GM18502 (cell line): Measurements from ENCODE around the gene ACY1.

Experiments used
- ATAC-seq: cut with Tn5 transposase; IDR thresholded peaks from one replicate; pipeline ENCODE4 v1.9.1; 2021; ENCODE audit warnings: mild to moderate bottlenecking; ENCODE audit not compliant: unreplicated experiment, poor library complexity

Gene ACY1

GRCh38 chr3:51982838-51983577, at the start of gene ACY1:
ACY1 (plus strand) TSS chr3:51983535; CDS start chr3:51984065, 530 bp downstream.
- ATAC-seq, result peak; percentile 74

- ATAC-seq, result no peak
These were observed 49.0 kb upstream of the ACY1 start for GRCh38 chr3:51934139-51934850.

DNA sequence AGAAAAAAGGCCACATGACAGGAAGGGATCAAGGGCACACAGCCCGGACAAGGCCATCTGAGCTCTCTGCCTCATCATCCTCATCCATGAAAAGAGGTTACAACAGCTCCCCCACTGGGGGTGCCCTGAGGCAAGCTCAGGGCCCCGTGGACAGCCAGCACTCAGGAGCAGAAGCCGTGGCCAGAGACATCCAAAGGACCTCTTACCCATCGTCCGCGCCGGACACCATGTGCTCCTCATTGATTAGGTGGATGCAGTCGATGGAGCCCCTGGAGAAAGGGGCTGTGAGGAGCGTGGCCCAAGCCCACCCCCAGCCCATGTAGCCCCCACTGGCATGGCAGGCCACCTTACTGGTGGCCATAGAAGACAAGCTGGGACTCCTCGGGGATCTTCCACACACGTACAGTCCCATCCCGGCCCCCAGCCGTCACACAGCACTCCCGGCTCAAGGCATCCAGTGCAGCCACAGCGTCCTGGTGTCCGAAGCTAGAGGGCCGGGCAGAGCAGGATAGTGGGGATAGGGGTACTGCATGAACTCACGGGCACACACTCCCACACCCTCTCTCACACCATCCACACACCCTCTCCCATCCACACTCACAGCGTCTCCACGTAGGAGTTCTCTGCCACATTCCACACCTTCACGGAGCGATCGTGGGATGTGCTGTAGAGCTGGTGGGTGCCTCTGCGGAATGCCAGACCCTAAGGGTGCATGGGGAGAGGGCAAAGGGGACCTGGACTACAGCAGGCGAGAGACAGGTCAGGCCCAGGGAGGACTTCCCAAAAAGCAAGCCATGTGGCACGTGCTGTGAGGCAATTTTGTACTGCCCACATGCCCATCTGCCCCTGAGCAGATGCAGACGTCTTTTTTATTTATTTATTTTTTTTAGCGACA, 48.1 kb upstream of the ACY1 start:
- ATAC-seq, result no peak

DNA sequence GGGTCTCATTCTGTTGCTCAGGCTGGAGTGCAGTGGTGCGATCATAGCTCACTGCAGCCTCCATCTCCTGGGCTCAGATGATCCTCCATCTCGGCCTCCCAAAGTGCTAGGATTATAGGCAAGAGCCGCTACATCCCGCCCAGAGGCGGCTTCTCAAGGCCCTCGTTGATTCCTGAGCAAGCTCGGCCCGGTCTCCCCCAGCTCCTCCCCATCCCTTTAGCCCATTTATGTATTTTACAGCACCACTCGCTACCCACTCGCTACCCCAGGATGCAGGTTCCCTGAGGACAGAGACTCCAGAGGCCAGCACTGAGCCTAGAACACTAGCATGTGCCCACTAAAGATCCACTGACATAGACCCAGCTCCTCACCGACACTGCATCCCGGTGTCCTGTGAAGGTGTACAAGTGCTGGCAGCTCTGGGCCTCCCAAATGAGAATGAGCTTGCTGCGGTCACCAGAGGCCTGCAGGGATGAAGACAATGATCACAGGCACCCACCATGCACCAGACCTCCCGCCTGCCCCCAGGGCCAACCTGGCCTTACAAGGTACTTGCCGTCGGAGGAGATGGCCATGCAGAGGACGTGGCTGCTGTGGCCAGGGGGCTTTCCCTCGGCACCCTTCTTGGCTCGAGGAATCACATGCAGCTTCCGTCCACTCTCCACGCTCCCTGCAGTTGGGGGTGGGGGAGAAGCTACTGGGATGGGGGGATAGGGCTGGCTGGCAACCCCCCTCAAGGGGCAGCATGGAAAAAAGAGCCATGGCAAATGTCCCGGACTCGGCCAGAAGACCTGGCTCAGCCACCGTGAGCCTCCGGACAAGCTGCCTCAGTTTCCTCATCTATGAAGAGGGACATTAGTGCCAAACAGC, 47.2 kb upstream of the ACY1 start:
- ATAC-seq, result no peak

DNA sequence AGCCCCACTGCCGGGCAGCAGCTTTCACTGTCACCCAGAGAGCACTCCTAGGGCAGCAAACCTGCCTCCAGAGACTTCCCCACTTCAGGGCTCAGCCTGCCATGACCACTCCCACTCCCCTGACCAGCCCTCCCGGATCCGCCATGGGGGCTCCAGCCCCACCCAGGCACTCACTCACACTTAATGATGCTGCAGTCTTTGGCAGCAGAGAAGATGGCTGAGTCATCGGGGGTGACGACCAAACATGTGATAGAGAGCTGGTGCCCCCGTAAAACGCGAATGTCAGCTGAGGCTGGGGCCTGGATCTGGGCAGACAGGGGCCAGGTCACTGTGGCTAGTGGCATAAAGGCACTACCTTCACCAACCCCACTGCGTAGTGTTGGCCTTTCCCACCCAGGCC, 46.3 kb upstream of the ACY1 start:
- no peak for ATAC-seq

- ATAC-seq, result no peak
These were observed 45.5 kb upstream of the ACY1 start for GRCh38 chr3:51937611-51938450.

GRCh38 chr3:51938780-51939425, 44.4 kb upstream of the ACY1 start:
- no peak for ATAC-seq

DNA sequence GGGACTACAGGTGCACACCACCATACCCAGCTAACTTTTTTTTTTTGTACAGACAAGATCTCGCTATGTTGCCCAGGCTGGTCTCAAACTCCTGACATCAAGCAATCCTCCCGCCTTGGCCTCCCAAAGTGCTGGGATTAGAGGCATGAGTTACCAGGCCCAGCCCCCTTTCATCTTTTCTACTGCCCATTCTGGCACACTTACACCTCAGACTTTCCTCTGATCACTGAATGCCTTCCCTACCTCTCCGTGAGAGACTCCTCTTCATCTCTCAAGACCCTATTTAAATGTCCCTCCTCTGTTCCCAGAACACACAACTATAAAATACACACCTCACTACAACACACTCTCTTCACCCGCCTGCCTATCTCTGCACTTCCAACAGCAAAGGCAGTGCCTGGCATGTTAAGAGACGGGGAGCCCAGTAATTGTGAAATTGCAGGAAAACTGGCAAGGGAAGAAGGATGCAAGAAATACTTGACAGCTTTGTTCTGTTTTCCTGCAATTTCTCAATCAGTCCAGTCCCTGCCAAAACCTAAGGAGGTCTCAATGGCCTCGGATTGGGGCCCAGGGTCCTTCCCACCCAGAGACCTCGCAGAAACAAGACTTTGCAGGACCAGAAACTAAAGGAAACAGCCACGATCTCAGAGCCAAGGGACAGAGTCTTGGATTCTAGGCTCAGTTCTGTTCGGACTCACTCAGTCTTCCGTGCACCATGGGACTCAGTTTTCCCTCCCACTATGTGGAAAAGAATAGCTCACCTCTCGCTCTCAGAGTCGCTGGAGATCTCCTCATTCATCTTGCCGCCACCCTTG, 42.5 kb upstream of the ACY1 start:
- ATAC-seq, result no peak

DNA sequence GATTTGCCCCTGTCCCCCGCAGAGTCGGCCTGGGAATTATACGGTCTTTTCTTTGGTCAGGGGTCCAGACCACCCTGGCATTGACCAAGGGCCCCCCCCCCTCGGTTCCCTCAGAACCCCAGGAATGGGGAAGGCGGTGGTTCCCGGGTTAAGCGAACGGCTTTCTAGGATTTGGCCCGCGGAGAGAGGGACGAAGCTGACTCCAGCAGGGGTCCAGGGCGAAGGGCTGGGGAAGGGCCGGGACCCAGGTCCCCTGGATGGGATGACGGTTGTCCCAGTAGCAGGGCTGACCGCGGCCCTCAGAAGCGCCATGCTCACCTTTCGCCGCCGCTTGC, 41.9 kb upstream of the ACY1 start:
- ATAC-seq, result no peak

DNA sequence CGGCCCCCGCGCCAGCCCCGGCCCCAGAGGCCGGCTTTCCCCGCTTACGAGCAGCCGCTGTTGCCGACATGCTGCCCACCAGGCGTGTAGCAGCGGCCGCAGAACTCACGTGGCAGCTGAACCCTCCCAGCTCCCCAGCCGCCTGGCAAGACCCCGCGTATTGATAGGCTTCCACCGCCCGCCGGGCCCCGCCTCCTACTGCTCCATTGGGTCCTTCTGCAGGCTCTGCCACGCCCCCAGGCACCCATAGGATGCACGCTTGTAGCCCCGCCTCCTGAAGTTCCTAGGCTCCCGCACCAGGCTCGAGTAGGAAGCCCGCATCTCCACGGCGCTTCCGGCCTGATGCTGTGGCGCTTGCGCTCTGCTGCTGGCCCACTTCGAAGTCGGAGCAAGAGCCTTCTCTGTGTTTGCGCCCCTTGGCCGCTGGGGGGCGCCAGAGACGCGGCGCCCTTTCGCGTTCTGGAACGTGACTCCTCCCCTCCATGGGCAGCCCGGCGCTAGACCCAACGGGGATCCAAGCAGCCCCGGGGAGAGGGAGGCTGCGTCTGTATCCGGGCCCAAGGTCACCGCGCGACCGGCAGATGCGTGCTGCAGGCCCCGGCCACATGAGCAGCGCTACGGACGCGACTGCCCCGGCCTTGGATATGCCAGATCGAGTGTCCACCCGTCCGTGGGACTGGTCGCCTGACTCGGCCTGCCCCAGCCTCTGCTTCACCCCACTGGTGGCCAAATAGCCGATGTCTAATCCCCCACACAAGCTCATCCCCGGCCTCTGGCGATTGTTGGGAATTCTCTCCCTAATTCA, 41.3 kb upstream of the ACY1 start, which contains the start of the genes PARP3 and RRP9:
TSS of gene PARP3 (plus strand) at position 566 of the 805 bp plus-strand sequence. CDS start 993 bp downstream, outside the sequence.
TSS of gene RRP9 (minus strand) at position 107 of the 805 bp plus-strand sequence. CDS start at position 70, 37 bp downstream.
- peak; percentile 90 for ATAC-seq

DNA sequence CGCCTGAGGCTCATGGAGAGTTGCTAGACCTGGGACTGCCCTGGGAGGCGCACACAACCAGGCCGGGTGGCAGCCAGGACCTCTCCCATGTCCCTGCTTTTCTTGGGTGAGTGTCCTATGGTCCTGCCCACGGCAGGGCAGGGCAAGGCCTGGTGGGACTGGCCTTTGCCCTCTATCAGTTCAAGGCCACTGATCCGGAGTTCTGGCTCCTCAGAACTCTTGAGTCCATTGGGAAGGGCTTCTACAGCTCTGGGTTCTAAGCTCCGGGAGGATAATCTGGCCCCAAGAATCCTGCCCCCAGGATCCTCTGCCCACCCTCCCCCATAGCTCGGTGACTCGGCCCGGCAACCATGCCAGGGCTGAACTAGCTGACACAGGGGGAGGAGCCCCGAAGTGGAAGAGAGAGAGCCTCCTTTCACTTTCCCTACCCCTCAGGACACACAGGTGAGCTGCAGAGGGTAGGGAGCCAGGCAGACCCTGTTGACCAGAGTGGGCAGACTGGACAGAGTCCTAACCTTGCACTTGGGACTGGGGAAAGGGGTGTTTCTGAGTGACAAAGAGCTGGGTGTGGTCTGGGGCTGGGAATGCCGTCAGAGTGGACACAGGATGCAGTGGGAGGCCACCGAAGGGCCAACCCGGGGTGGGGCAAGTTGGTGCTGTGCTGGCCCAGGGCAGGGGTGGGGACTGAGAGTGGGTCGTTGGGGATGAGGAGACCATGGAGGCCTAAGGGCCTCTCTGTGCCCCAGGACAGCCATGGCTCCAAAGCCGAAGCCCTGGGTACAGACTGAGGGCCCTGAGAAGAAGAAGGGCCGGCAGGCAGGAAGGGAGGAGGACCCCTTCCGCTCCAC, 40.5 kb upstream of the ACY1 start:
- ATAC-seq, result peak; percentile 37

GRCh38 chr3:51943451-51944391, 39.6 kb upstream of the ACY1 start:
- no peak for ATAC-seq

- ATAC-seq, result no peak
These were observed 38.8 kb upstream of the ACY1 start for GRCh38 chr3:51944451-51945021.

- ATAC-seq, result no peak
These were observed 38.1 kb upstream of the ACY1 start for GRCh38 chr3:51945031-51945840.
